Mesodermal cell (in vitro differentiated cells): ENCODE data around the gene GNB3.

ENCODE experiments used
- H3K27ac ChIP-seq: 2 replicates; pipeline ENCODE4 v1.7.0; 2013; ENCODE audit warnings: mild to moderate bottlenecking, low read depth, low read length, moderate library complexity; ENCODE audit not compliant: severe bottlenecking
- H3K36me3 ChIP-seq: 2 replicates; pipeline ENCODE4 v1.7.1; 2013; ENCODE audit warnings: mild to moderate bottlenecking, low read length, moderate library complexity; ENCODE audit not compliant: control insufficient read depth, insufficient read depth
- H3K4me1 ChIP-seq: one replicate; pipeline ENCODE4 v1.7.1; 2013; ENCODE audit warnings: mild to moderate bottlenecking, low read length; ENCODE audit not compliant: insufficient read depth, control insufficient read depth, poor library complexity, severe bottlenecking
- H3K4me3 ChIP-seq: 2 replicates; pipeline ENCODE4 v1.7.0; 2013; ENCODE audit warnings: low read length, control low read depth, mild to moderate bottlenecking; ENCODE audit not compliant: insufficient read depth, poor library complexity, severe bottlenecking; ENCODE audit errors: extremely low read depth
- H3K9me3 ChIP-seq: 2 replicates; pipeline ENCODE4 v1.7.1; 2013; ENCODE audit warnings: mild to moderate bottlenecking, low read length, moderate library complexity; ENCODE audit not compliant: control insufficient read depth
- WGBS, 2 experiments: methylation state at CpG; one replicate each; pipeline ENCODE4 v1.1.5; 2013; ENCODE audit warnings: missing lambda C conversion rate in 2 of 2; ENCODE audit not compliant: insufficient coverage in 2 of 2; 5-methylcytosine and 5-hydroxymethylcytosine counted together

The GNB3 gene

GRCh38 chr12:6850796-6851152 lies 10.0 kb downstream of the GNB3 start:
- WGBS, 2 experiments: 12 to 14% methylated on average over 13 to 14 of the region's 16 CpGs
- peaks cover 58% of the 10 kb centered on the region for H3K36me3 ChIP-seq
- no peaks in the 10 kb centered on the region for H3K9me3 ChIP-seq
- H3K27ac ChIP-seq: peak overlapping the region; percentile 86
- peak overlapping the region; percentile 72 for H3K4me3 ChIP-seq
- peaks cover 21% of the 10 kb centered on the region for H3K4me1 ChIP-seq

- Histone ChIP-seq H3K27ac (peak within 1 kb of the TSS; percentile 86), H3K4me3 (peak within 1 kb of the TSS; percentile 72), H3K36me3 (peaks cover 58% of the 10 kb centered on the region), H3K4me1 (peaks cover 21% of the 10 kb centered on the region), H3K9me3 (no peaks in the 10 kb centered on the region)
- 0 to 1% methylated on average over 20 to 25 of the region's 37 CpGs for WGBS, 2 experiments
Measured at GRCh38 chr12:6851153-6851920, 10.6 kb downstream of the GNB3 start, which contains the start of gene CDCA3. CDCA3 (minus strand) TSS chr12:6851286; CDS start chr12:6850952, 334 bp downstream.

- H3K4me3 ChIP-seq: peak within 1 kb of the TSS; percentile 72
- 0 to 1% methylated on average over 59 to 62 of the region's 65 CpGs for WGBS, 2 experiments
- H3K36me3 ChIP-seq: peaks cover 58% of the 10 kb centered on the region
- H3K4me1 ChIP-seq: peaks cover 21% of the 10 kb centered on the region
- peak within 1 kb of the TSS; percentile 86 for H3K27ac ChIP-seq
- H3K9me3 ChIP-seq: no peaks in the 10 kb centered on the region
Measured at GRCh38 chr12:6851921-6852650, 11.4 kb downstream of the GNB3 start, which contains the start of gene USP5. USP5 (plus strand) TSS chr12:6852150; CDS start chr12:6852180, 30 bp downstream.

- H3K4me3 ChIP-seq: peak overlapping the region; percentile 72
- H3K27ac ChIP-seq: peak overlapping the region; percentile 86
- H3K4me1 ChIP-seq: peaks cover 21% of the 10 kb centered on the region
- H3K36me3 ChIP-seq: peaks cover 59% of the 10 kb centered on the region
- no peaks in the 10 kb centered on the region for H3K9me3 ChIP-seq
- 0 to 1% methylated on average over 9 to 14 of the region's 18 CpGs for WGBS, 2 experiments
Measured at GRCh38 chr12:6852651-6853354, 12.1 kb downstream of the GNB3 start.

GRCh38 chr12:6853626-6854025 lies 12.9 kb downstream of the GNB3 start:
- WGBS, 2 experiments: 100% methylated on average over 1 of the region's 1 CpG; no CpG with 5 or more reads in 1 of the 2 experiments
- Histone ChIP-seq H3K36me3 (peaks cover 61% of the 10 kb centered on the region), H3K4me1 (peaks cover 21% of the 10 kb centered on the region), H3K9me3 (no peaks in the 10 kb centered on the region), H3K27ac (peak overlapping the region; percentile 86), H3K4me3 (peak overlapping the region; percentile 72)

- Histone ChIP-seq H3K4me3 (no peak overlapping the region), H3K4me1 (peaks cover 21% of the 10 kb centered on the region), H3K36me3 (peaks cover 61% of the 10 kb centered on the region), H3K27ac (no peak overlapping the region), H3K9me3 (no peaks in the 10 kb centered on the region)
- 90 to 97% methylated on average over 4 to 6 of the region's 6 CpGs for WGBS, 2 experiments
Measured at GRCh38 chr12:6854036-6854435, 13.3 kb downstream of the GNB3 start.

GRCh38 chr12:6855322-6855721 lies 14.6 kb downstream of the GNB3 start:
- H3K9me3 ChIP-seq: no peaks in the 10 kb centered on the region
- peaks cover 60% of the 10 kb centered on the region for H3K36me3 ChIP-seq
- WGBS, 2 experiments: 93 to 98% methylated on average over 9 to 14 of the region's 14 CpGs

GRCh38 chr12:6858799-6859198 lies 18.1 kb downstream of the GNB3 start:
- H3K27ac ChIP-seq: no peak overlapping the region
- H3K9me3 ChIP-seq: no peaks in the 10 kb centered on the region
- WGBS, 2 experiments: 88 to 100% methylated on average over 1 of the region's 2 CpGs
- no peak overlapping the region for H3K4me3 ChIP-seq
- H3K4me1 ChIP-seq: peaks cover 6% of the 10 kb centered on the region
- peaks cover 91% of the 10 kb centered on the region for H3K36me3 ChIP-seq

More at GRCh38 chr12:6855322-6855721, 14.6 kb downstream of the GNB3 start:
- no peak overlapping the region for H3K27ac ChIP-seq
- H3K4me1 ChIP-seq: peaks cover 14% of the 10 kb centered on the region
- H3K4me3 ChIP-seq: no peak overlapping the region

- Histone ChIP-seq H3K36me3 (peaks cover 98% of the 10 kb centered on the region), H3K4me3 (no peak overlapping the region), H3K4me1 (no peaks in the 10 kb centered on the region), H3K9me3 (no peaks in the 10 kb centered on the region), H3K27ac (no peak overlapping the region)
- 91 to 96% methylated on average over 9 of the region's 9 CpGs for WGBS, 2 experiments
Measured at GRCh38 chr12:6860116-6860515, 19.4 kb downstream of the GNB3 start.

- no peaks in the 10 kb centered on the region for H3K9me3 ChIP-seq
- H3K4me1 ChIP-seq: no peaks in the 10 kb centered on the region
- H3K4me3 ChIP-seq: no peak overlapping the region
- H3K27ac ChIP-seq: no peak overlapping the region
- H3K36me3 ChIP-seq: peaks cover 96% of the 10 kb centered on the region
- 94 to 95% methylated on average over 6 of the region's 7 CpGs for WGBS, 2 experiments
Measured at GRCh38 chr12:6860942-6861341, 20.2 kb downstream of the GNB3 start.
